Trophoblast cell (in vitro differentiated cells and primary cell): ENCODE measurements around the gene KCNK6.

Experiments
- DNase-seq, 2 donors: peaks; one replicate each; pipeline ENCODE4 v3.0.0-alpha.2; 2016
- H2AFZ ChIP-seq: 2 replicates; pipeline ENCODE4 v1.6.1; 2013; ENCODE audit warnings: low read length, moderate library complexity, mild to moderate bottlenecking; ENCODE audit not compliant: insufficient read depth, poor library complexity
- H2AK5ac ChIP-seq: 2 replicates; pipeline ENCODE4 v1.6.1; 2013; ENCODE audit warnings: mild to moderate bottlenecking, low read length
- H2BK120ac ChIP-seq: 2 replicates; pipeline ENCODE4 v1.6.1; 2013; ENCODE audit warnings: low read length, mild to moderate bottlenecking, moderate library complexity; ENCODE audit not compliant: insufficient read depth, poor library complexity
- H2BK12ac ChIP-seq: 2 replicates; pipeline ENCODE4 v1.6.1; 2013; ENCODE audit warnings: mild to moderate bottlenecking, low read length, moderate library complexity
- H2BK5ac ChIP-seq: 2 replicates; pipeline ENCODE4 v1.6.1; 2013; ENCODE audit warnings: low read length, low read depth, moderate library complexity, mild to moderate bottlenecking; ENCODE audit not compliant: poor library complexity
- H3K14ac ChIP-seq: 2 replicates; pipeline ENCODE4 v1.6.1; 2013; ENCODE audit warnings: mild to moderate bottlenecking, low read length
- H3K18ac ChIP-seq: 2 replicates; pipeline ENCODE4 v1.6.1; 2013; ENCODE audit warnings: mild to moderate bottlenecking, low read length
- H3K23ac ChIP-seq: 2 replicates; pipeline ENCODE4 v1.6.1; 2013; ENCODE audit warnings: low read length
- H3K27ac ChIP-seq: 2 replicates; pipeline ENCODE4 v1.5.1; 2013; ENCODE audit warnings: low read depth, mild to moderate bottlenecking, inconsistent platforms, low read length, moderate library complexity
- H3K27me3 ChIP-seq: 2 replicates; pipeline ENCODE4 v1.6.1; 2013; ENCODE audit warnings: inconsistent platforms, mild to moderate bottlenecking, low read length, moderate library complexity; ENCODE audit not compliant: insufficient read depth
- H3K36me3 ChIP-seq, 2 experiments: 1 replicate in 1 of 2; 2 replicates in 1 of 2; pipeline ENCODE4 v1.6.1; 2013; ENCODE audit warnings: low read length in 2 of 2, mild to moderate bottlenecking in 2 of 2, moderate library complexity in 1 of 2; ENCODE audit not compliant: insufficient read depth in 2 of 2, control insufficient read depth in 1 of 2
- H3K4ac ChIP-seq: 2 replicates; pipeline ENCODE4 v1.6.1; 2013; ENCODE audit warnings: low read depth, mild to moderate bottlenecking, low read length, moderate library complexity
- H3K4me1 ChIP-seq, 2 experiments: 1 replicate in 1 of 2; 2 replicates in 1 of 2; pipeline ENCODE4 v1.6.1; 2013; ENCODE audit warnings: low read length in 2 of 2, mild to moderate bottlenecking in 2 of 2, moderate library complexity in 1 of 2; ENCODE audit not compliant: insufficient read depth in 2 of 2, control insufficient read depth in 1 of 2
- H3K4me2 ChIP-seq: 2 replicates; pipeline ENCODE4 v1.6.1; 2013; ENCODE audit warnings: inconsistent platforms, mild to moderate bottlenecking, low read length, moderate library complexity
- H3K4me3 ChIP-seq: 2 replicates; pipeline ENCODE4 v1.5.1; 2013; ENCODE audit warnings: mild to moderate bottlenecking, low read depth, low read length, inconsistent platforms
- H3K79me1 ChIP-seq: one replicate; pipeline ENCODE4 v1.6.1; 2013; ENCODE audit warnings: low read length
- H3K79me2 ChIP-seq: 2 replicates; pipeline ENCODE4 v1.6.1; 2013; ENCODE audit warnings: low read length, mild to moderate bottlenecking; ENCODE audit not compliant: control insufficient read depth, insufficient read depth, poor library complexity
- H3K9ac ChIP-seq: 2 replicates; pipeline ENCODE4 v1.6.1; 2013; ENCODE audit warnings: mild to moderate bottlenecking, low read length
- H3K9me3 ChIP-seq: 2 replicates; pipeline ENCODE4 v1.6.1; 2013; ENCODE audit warnings: low read depth, mild to moderate bottlenecking, control low read depth, inconsistent platforms, low read length; ENCODE audit not compliant: insufficient read depth
- H4K12ac ChIP-seq: 2 replicates; pipeline ENCODE4 v1.6.1; 2013; ENCODE audit warnings: low read depth, mild to moderate bottlenecking, low read length, moderate library complexity
- H4K8ac ChIP-seq: 2 replicates; pipeline ENCODE4 v1.6.1; 2013; ENCODE audit warnings: low read depth, mild to moderate bottlenecking, low read length, moderate library complexity
- H4K91ac ChIP-seq: one replicate; pipeline ENCODE4 v1.6.1; 2013; ENCODE audit warnings: low read depth, mild to moderate bottlenecking, low read length, moderate library complexity
- WGBS: extraction: QIAGEN DNeasy Blood & Tissue Kit; methylation state at CpG from one replicate; pipeline ENCODE4 v1.1.7; 2013; ENCODE audit warnings: missing lambda C conversion rate; ENCODE audit not compliant: insufficient read length, insufficient coverage; ENCODE audit errors: extremely low coverage; 5-methylcytosine and 5-hydroxymethylcytosine counted together

KCNK6 gene

DNA sequence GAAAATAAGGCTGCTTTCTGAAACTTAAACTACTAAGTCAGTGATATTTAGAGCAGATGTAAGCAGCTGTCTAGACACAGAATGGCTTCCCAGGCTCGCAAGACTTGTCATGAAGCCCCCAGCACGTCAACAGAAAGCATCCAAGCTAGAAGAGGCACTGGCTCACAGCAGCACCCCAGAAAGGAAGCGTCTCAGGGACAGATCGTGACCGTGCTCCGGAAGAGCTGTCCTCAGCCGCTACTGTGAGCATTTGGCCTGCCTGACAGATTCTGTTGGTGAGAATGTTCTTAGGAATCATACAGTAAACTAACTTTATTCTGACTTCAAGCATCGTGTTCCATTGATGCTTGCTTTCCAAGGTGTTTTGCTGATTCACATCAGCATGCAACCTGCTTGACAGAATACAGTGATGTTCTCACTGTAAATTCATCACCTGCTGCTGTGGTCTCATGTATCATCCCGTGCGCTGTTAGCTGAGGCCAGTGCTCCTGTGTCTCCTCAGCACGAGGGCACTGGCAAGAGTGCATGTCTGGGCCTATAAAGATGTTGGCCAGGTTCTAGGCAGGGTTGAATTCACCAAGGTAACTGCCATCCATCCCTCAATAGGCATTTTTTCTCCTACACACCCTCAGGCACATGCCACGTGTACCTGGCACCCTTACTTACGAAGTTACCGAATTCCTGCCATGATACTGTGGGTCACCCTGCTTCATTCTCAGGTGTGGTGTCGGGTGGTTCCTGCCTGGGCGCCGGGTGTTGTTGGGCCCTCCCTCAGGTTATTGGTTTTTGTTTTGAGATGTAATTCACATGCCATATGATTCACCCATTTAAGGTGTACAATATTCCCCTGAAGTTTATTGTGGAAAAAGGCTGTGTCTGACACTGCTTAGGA is 39.4 kb upstream of the KCNK6 start:
- H3K4me2 ChIP-seq, result no peak overlapping the region
- DNase-seq, result no peak
- no peak overlapping the region for H2AK5ac ChIP-seq
- H3K4me1 ChIP-seq, result peaks cover 16 to 29% of the 10 kb centered on the region in 2 experiments
- no peak overlapping the region for H3K14ac ChIP-seq
- no peak overlapping the region for H2BK5ac ChIP-seq
- H3K9ac ChIP-seq, result no peak overlapping the region
- no peak overlapping the region for H3K4me3 ChIP-seq
- H2AFZ ChIP-seq, result no peak overlapping the region
- H3K79me2 ChIP-seq, result peaks cover 29% of the 10 kb centered on the region
- H4K8ac ChIP-seq, result no peak overlapping the region
- H3K27me3 ChIP-seq, result no peaks in the 10 kb centered on the region
- peak overlapping the region; percentile 84 for H3K4ac ChIP-seq
- peak overlapping the region; percentile 16 for H2BK12ac ChIP-seq
- H3K23ac ChIP-seq, result no peak overlapping the region
- no peaks in the 10 kb centered on the region for H3K9me3 ChIP-seq
- no peak overlapping the region for H4K12ac ChIP-seq
- H3K79me1 ChIP-seq, result peaks cover 11% of the 10 kb centered on the region
- H3K27ac ChIP-seq, result no peak overlapping the region
- peak overlapping the region; percentile 4 for H4K91ac ChIP-seq
- H3K18ac ChIP-seq, result no peak overlapping the region
- H3K36me3 ChIP-seq, result peaks cover 21 to 24% of the 10 kb centered on the region in 2 experiments
- H2BK120ac ChIP-seq, result no peak overlapping the region
- no CpG with 5 or more reads among the region's 17 CpGs for WGBS

DNA sequence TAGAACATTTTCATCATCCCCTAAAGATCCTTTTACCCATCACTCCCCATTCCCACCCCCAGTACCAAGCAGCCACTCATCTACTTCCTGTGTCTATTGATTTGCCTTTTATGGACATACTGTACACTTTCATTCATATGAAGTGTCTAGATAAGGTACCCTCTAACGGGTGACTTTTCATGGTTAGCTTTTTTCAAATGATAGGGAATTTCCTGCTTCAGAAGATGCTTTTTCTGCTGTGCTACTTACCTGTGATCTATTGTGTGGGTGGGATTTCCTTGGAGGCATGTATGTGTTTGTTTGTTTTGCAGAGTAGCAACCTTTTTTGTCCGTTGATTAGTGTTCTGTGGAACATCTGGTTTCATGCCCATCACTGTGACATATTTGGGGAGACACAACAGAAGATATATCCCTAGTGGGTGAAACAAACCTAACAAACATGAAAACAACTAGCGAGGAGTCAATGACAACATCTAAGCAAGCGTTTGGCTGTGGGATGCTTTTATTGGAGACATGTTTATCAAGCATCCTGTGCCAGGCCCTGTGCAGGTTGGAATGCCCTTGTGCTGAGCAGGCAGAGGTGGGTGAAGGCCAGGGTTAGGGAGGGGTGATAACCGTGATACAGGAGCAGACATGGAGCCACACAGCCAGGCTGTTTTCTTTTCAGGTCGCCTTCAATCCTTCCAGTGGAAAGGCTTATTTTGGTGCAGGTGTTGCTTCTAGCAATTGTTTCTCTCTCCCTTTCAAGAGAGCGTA is 37.7 kb upstream of the KCNK6 start:
- WGBS, result no CpG with 5 or more reads among the region's 7 CpGs
- Histone ChIP-seq H3K4me3 (no peak overlapping the region), H3K14ac (no peak overlapping the region), H2BK120ac (no peak overlapping the region), H3K36me3 (peaks cover 31 to 32% of the 10 kb centered on the region in 2 experiments), H4K91ac (no peak overlapping the region), H3K79me2 (peaks cover 27% of the 10 kb centered on the region), H3K4ac (peak overlapping the region; percentile 60), H2AK5ac (no peak overlapping the region), H3K27me3 (no peaks in the 10 kb centered on the region), H2BK5ac (peak overlapping the region; percentile 2), H3K27ac (no peak overlapping the region), H3K9me3 (no peaks in the 10 kb centered on the region), H3K79me1 (peaks cover 11% of the 10 kb centered on the region), H4K8ac (no peak overlapping the region), H3K4me2 (no peak overlapping the region), H3K4me1 (peaks cover 14 to 24% of the 10 kb centered on the region in 2 experiments), H3K23ac (no peak overlapping the region), H4K12ac (no peak overlapping the region), H2BK12ac (no peak overlapping the region), H3K9ac (no peak overlapping the region), H2AFZ (no peak overlapping the region), H3K18ac (no peak overlapping the region)
- DNase-seq, result no peak

DNA sequence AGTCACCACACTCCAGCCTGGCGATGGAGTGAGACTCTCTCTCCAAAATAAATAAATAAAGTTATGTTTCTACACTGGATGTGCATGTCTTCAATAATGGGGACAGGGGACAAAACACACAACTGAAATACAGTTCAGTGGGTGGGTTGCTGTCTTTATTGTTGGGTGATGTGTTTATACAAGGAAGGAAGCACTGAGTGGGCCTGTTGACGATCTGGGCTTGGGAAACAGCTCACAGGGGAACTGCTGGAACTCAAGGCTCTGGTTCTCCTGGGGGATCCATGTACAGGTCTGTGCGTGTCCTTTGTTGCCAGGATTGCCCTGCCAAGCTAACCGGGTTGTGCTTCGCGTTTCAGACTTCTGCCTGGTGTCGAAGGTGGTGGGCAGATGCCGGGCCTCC is 36.4 kb upstream of the KCNK6 start:
- Histone ChIP-seq H3K9ac (no peak overlapping the region), H4K91ac (peak overlapping the region; percentile 2), H3K27me3 (no peaks in the 10 kb centered on the region), H3K27ac (no peak overlapping the region), H3K4me3 (peak overlapping the region; percentile 30), H2AFZ (no peak overlapping the region), H3K79me1 (peaks cover 7% of the 10 kb centered on the region), H4K12ac (no peak overlapping the region), H3K4ac (peak overlapping the region; percentile 57), H4K8ac (peak overlapping the region; percentile 22), H2BK120ac (no peak overlapping the region), H3K4me1 (peaks cover 10 to 22% of the 10 kb centered on the region in 2 experiments), H3K79me2 (peaks cover 27% of the 10 kb centered on the region), H3K14ac (no peak overlapping the region), H3K9me3 (no peaks in the 10 kb centered on the region), H2BK5ac (no peak overlapping the region), H3K18ac (no peak overlapping the region), H2BK12ac (peak overlapping the region; percentile 32), H3K23ac (no peak overlapping the region), H3K4me2 (no peak overlapping the region), H3K36me3 (peaks cover 39 to 40% of the 10 kb centered on the region in 2 experiments), H2AK5ac (peak overlapping the region; percentile 56)
- DNase-seq, result no peak
- no CpG with 5 or more reads among the region's 8 CpGs for WGBS

DNA sequence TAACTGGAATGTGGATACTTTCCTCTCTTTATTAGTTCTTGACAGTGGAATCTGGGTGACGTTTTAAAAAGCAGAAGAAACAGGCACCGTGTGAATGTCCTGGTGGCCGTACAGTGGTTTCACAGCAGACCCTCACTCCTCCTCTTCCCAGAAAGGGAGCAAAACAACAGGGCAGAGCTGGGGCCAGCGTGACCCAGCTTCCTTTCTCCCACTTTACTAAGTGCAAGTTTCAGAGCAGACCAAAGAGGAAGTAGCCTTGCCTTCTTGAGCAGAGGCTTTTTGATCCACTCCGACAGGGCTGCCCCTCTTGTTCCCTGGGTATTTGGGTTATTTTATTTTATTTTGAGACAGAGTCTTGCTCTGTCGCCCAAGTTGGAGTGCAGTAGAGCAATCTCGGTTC is 35.2 kb upstream of the KCNK6 start:
- peaks cover 49 to 50% of the 10 kb centered on the region in 2 experiments for H3K36me3 ChIP-seq
- peaks cover 25% of the 10 kb centered on the region for H3K79me2 ChIP-seq
- H3K23ac ChIP-seq, result no peak overlapping the region
- DNase-seq, result no peak
- no peak overlapping the region for H3K18ac ChIP-seq
- H3K4me1 ChIP-seq, result peaks cover 6 to 20% of the 10 kb centered on the region in 2 experiments
- no peak overlapping the region for H2AK5ac ChIP-seq
- H3K27ac ChIP-seq, result no peak overlapping the region
- no peak overlapping the region for H4K8ac ChIP-seq
- no peak overlapping the region for H2AFZ ChIP-seq
- WGBS, result no CpG with 5 or more reads among the region's 7 CpGs
- H2BK5ac ChIP-seq, result no peak overlapping the region
- H2BK12ac ChIP-seq, result no peak overlapping the region
- H3K14ac ChIP-seq, result no peak overlapping the region
- no peak overlapping the region for H4K91ac ChIP-seq
- H3K4ac ChIP-seq, result peak overlapping the region; percentile 13
- H3K4me3 ChIP-seq, result no peak overlapping the region
- H3K9me3 ChIP-seq, result no peaks in the 10 kb centered on the region
- H3K4me2 ChIP-seq, result no peak overlapping the region
- H3K79me1 ChIP-seq, result peaks cover 3% of the 10 kb centered on the region
- no peak overlapping the region for H4K12ac ChIP-seq
- H2BK120ac ChIP-seq, result no peak overlapping the region
- H3K9ac ChIP-seq, result no peak overlapping the region
- no peaks in the 10 kb centered on the region for H3K27me3 ChIP-seq
